Subcutaneous adipose tissue (tissue), 4 donors: ENCODE data around the gene ABHD14A. TPM values are rescaled to one million over a fixed set of nuclear protein-coding genes. Genes with fewer than 3 reads are reported as not detected.

Source experiments
- total RNA-seq, 4 donors: library from RNA; depleted of rRNA; stranded (reverse); fragments of >200 nt; gene quantifications; one replicate each; pipeline ENCODE4 v1.1.0, GENCODE V29; 2016
- TF ChIP-seq, protein P1 (sequence below): fragments of 450-650 bp; IDR thresholded peaks from one replicate; pipeline ENCODE4 v1.5.1; 2016; ENCODE audit warnings: low read depth, mild to moderate bottlenecking, control low read depth, antibody characterized with exemption, moderate library complexity

ABHD14A gene
- total RNA-seq, 4 donors from 2014 or later, result 15.3 to 37.7 (median 26.0) TPM

DNA sequence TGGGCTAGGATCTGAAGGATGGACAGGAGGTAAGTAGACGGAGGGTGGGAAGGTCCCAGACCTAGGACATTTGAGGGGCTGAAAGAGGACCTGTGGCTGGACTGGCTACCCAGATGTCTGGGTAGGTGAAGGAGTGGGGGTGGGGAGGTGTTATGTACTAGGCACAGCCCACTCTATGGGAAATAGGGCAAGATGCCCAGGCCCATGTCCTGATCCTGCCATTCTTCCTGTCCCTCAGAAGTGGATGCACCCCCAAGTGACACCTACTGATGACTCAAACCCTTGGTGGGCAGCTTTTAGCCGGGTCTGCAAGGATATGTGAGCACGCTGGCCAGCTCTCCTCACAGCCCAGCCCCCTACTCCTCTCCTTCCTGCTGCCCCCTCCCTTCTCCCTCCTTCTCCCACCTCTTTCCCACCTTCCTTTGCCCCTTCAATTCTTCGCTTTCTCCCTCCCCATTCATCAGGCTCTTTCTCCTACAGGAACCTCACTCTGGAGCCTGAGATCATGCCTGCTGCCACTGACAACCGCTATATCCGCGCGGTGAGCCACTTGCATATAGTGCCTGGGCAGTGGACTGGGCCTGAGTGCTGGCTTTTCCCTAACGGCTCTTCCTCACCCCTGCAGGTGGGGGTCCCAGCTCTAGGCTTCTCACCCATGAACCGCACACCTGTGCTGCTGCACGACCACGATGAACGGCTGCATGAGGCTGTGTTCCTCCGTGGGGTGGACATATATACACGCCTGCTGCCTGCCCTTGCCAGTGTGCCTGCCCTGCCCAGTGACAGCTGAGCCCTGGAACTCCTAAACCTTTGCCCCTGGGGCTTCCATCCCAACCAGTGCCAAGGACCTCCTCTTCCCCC lies 13.7 kb downstream of the ABHD14A start:
- TF ChIP-seq, protein P1, sequence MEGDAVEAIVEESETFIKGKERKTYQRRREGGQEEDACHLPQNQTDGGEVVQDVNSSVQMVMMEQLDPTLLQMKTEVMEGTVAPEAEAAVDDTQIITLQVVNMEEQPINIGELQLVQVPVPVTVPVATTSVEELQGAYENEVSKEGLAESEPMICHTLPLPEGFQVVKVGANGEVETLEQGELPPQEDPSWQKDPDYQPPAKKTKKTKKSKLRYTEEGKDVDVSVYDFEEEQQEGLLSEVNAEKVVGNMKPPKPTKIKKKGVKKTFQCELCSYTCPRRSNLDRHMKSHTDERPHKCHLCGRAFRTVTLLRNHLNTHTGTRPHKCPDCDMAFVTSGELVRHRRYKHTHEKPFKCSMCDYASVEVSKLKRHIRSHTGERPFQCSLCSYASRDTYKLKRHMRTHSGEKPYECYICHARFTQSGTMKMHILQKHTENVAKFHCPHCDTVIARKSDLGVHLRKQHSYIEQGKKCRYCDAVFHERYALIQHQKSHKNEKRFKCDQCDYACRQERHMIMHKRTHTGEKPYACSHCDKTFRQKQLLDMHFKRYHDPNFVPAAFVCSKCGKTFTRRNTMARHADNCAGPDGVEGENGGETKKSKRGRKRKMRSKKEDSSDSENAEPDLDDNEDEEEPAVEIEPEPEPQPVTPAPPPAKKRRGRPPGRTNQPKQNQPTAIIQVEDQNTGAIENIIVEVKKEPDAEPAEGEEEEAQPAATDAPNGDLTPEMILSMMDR, result no peak

DNA sequence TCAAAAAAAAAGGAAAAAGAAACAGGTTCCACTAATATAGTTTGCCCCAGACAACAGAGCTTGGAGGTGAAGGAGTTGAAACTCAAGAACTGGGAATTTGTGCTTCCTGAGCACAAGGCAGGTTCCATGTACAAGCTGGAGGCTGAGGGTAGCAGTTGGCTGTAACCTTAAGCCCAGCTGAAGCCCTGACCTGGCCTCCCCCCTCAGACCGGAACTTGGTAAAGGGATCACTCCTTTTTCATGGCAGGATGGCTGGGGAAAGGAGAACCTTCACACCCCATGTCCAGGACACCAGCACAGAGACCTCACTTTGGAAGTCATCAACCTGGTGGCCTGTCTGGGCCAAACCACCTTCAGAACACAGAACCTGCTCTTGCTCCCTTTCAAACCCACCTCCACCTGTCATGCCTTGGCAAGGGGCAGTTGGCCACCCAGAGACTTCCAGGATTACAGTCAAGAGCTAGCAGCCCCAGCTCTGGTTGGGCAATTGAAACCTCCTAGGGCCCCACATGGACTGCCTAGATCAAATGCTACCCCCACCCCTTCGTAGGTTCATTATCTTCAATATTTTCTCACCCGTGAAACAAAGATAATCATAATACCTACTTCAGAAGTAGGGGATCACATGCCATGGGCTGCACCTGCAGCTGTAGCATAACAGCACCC lies 17.3 kb downstream of the ABHD14A start:
- TF ChIP-seq, protein P1, result no peak

DNA sequence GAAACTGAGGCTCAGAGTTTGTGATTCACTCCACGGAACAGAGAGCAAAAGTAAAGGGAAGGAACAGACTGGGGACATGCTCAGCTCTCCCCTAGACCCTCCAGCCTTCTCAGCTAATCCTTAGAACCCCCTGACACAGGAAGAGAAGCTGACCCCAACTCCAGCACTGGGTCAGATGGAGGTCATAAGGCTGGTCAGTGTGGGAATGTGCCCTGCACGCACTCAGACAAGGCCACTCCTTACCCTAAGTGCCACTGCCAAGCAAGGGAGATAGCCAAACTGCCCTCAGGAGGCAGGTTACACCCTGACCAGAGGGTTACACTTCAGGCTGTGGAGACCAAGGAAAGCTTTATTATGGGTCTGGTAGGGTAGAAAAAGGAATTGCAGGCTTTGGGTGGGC lies 19.7 kb downstream of the ABHD14A start:
- TF ChIP-seq, protein P1, result no peak

DNA sequence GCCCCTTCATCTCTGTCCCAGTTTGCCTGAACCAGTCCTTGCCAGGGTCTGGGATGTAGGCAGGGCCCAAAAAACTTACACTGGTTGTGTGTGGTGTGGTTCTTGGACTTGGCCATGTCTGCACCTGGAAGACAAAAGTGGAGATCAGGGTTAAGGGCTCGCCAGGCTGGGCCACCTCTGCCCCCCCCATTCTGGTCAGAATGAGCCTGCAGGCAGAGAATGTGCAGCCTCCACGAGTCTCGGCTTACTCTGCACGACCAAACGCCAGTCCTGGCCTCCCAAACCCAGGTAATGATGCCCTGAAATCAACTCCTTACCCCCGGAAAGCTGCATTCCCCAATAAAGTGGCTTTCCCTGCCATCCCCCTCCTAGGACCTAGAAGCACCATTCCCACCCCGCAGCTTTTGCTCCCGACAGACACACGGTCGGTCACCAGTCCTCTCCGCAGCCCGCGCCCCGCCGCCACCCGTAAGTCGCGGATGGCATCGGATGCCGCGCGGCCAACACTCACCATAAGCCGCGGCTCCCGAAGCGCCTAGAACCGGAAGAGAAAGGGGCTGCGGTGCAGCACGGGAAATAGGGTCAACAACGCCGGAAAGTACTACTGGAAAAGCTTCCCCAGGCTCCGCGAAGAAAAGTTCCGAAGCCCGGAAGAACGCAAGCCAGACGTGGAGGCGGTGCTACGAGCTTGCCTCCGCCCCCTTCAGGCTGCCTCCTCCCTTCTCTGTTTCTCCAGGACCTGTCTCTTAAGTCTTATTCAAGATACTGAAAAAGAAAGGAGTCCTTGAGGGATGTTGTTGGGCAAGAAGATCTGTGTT lies 20.7 kb downstream of the ABHD14A start, which contains the start of gene RPL29:
TSS of gene RPL29 (minus strand) at position 550 of the 818 bp plus-strand sequence. CDS start at position 116, 434 bp downstream.
- TF ChIP-seq, protein P1, result no peak

DNA sequence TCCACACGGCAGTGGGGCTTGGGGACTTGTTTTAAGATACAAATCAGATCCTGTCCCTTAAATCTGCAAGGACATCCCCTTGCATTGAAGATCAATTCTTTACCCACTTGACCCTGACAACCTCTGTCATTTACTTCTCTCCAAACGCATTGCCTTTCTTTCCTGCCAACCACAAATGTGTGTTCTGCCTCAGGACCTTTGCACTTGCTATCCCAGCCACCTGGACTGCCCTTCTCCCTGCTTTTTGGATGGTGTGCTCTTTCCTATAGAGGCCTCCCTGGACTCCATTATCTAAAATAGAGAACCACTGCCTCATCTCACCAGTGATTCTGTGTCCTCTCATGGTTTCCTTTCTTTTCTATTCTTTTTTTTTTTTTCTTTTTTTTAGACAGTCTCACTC lies 22.3 kb downstream of the ABHD14A start:
- TF ChIP-seq, protein P1, result no peak

DNA sequence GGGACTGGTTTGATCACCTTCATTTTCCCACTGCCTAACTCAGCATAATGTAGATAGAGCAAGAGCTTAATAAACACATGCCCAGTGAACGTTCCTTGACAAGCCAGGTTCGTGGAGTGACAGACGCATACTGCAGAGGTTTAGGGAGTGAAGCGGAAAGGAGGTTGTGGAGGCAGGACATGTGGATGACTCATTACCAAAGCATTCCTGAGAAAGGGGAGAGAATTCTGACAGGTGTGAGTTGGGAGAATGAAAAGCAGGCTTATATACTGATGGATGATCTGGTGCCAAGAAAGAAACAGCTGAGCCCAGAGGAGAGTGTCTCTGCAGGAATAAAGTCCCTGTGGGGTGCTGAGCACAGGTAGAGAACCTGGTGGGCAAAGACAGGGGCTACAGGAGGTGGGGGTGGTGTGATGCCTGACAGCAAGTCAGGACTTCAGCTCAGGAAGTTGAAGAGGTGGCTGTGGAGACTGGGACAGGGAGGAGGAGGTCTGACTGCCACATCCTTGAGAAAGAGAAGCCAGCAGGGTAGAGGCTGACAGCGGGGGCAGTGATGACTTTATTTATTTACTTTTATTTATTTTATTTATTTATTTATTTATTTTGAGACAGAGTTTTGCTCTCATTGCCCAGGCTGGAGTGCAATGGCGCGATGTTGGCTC lies 23.2 kb downstream of the ABHD14A start:
- TF ChIP-seq, protein P1, result no peak
